ENCODE measurements around the gene TIAM2. TPM values are rescaled to one million over a fixed set of nuclear protein-coding genes. Genes with fewer than 3 reads are reported as not detected.

TIAM2 gene
- total and polyA plus RNA-seq, 7 donors, result 1.2 to 15.8 (median 11.0) TPM

DNA sequence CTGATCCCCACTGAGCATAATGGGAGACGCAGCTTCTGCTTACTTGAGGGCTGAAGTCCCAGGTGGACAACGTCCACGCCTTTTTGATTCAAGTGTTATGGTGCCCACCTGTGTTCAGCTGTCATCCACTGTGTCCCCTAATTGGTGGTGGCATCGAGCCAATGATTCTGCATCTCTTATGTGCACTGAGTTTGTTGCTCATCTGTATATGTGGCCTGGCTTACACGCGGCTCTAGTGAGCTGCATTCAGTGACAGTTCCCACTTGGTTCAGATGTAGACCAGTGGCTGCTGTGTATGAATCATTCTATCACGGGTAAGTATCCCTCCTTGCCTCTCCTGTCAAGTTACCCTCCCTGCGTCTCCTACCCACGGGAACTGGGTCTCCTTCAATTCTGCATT is 137.5 kb downstream of the TIAM2 start:
- no peaks in the 10 kb centered on the region for H3K9me3 ChIP-seq
- H3K27ac ChIP-seq, result no peak overlapping the region
- intact Hi-C loops (cut with DNase I), result no loop called here
- no peaks in the 10 kb centered on the region for H3K4me1 ChIP-seq
- TF ChIP-seq POLR2AphosphoS5 (IDR thresholded peaks at IDR 0.05), result no peak
- no peak for TF ChIP-seq EP300 (IDR thresholded peaks at IDR 0.05)
- H3K27me3 ChIP-seq, result no peaks in the 10 kb centered on the region
- WGBS, 2 donors, result 88% methylated on average over 9 of the region's 9 CpGs
- no peak overlapping the region for H3K4me3 ChIP-seq
- peaks cover 0 to 10% (median 0%) of the 10 kb centered on the region in 4 donors for H3K36me3 ChIP-seq
- DNase-seq, result no peak

DNA sequence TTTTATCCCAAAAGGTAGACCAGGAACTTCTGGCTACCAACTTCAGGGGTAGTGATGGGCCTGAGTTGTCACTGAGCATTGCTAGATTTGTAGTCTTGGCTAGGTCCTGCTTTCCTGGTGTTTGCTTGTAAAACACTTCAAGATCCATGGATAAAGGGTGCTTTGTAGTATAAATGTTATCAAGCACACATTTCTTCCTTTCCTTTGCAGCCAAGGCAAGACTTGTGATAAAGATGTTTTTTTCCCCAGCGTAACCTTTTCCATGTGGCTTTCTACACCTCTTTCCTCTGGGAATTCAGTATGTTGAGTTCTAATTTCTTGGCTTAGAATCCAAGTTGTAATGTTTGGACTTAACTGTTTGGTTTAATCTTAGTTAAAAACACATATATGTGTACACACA is 145.9 kb downstream of the TIAM2 start:
- Histone ChIP-seq H3K4me1 (peaks cover 0 to 31% (median 24%) of the 10 kb centered on the region in 4 donors), H3K27me3 (no peaks in the 10 kb centered on the region), H3K36me3 (no peaks in the 10 kb centered on the region), H3K27ac (no peak overlapping the region), H3K4me3 (no peak overlapping the region), H3K9me3 (no peaks in the 10 kb centered on the region)
- WGBS, 2 donors, result 81 to 94% methylated on average over 1 of the region's 1 CpG
- intact Hi-C loops (cut with DNase I), result no loop called here
- DNase-seq, result no peak
- TF ChIP-seq POLR2A (IDR thresholded peaks at IDR 0.05) (no peak), EP300 (IDR thresholded peaks at IDR 0.05) (no peak), POLR2AphosphoS5 (IDR thresholded peaks at IDR 0.05) (no peak)
- TF ChIP-seq, protein P1, sequence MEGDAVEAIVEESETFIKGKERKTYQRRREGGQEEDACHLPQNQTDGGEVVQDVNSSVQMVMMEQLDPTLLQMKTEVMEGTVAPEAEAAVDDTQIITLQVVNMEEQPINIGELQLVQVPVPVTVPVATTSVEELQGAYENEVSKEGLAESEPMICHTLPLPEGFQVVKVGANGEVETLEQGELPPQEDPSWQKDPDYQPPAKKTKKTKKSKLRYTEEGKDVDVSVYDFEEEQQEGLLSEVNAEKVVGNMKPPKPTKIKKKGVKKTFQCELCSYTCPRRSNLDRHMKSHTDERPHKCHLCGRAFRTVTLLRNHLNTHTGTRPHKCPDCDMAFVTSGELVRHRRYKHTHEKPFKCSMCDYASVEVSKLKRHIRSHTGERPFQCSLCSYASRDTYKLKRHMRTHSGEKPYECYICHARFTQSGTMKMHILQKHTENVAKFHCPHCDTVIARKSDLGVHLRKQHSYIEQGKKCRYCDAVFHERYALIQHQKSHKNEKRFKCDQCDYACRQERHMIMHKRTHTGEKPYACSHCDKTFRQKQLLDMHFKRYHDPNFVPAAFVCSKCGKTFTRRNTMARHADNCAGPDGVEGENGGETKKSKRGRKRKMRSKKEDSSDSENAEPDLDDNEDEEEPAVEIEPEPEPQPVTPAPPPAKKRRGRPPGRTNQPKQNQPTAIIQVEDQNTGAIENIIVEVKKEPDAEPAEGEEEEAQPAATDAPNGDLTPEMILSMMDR (IDR thresholded peaks at IDR 0.05), result no peak

DNA sequence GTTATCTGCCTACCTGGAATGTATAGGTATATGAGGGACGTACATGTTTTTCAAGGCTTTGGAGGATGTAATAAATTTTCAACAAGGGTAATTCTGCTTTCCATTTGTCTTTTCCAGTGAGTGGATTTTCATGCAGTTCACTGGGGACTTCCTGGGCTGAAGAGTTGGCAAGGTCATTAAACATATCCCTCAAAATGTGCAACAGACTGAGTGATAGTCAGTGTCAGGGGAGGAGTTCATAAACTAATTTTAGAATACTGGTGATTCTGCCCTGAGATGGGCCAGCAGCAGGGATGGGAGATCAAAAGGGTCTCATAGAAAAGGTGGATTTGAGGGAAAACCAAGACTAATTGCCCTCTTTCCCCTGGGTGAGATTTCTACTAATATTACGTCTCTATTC is 146.4 kb downstream of the TIAM2 start:
- Histone ChIP-seq H3K4me3 (no peak overlapping the region), H3K9me3 (no peaks in the 10 kb centered on the region), H3K4me1 (peaks cover 0 to 31% (median 24%) of the 10 kb centered on the region in 4 donors), H3K36me3 (no peaks in the 10 kb centered on the region), H3K27me3 (no peaks in the 10 kb centered on the region), H3K27ac (peak overlapping the region in 3 of 4 donors; percentile 60 to 70 (median 64))
- no peak for DNase-seq
- TF ChIP-seq POLR2AphosphoS5 (IDR thresholded peaks at IDR 0.05), result no peak
- TF ChIP-seq POLR2A (IDR thresholded peaks at IDR 0.05), result no peak
- TF ChIP-seq EP300 (IDR thresholded peaks at IDR 0.05), result no peak
- TF ChIP-seq, protein P1 (IDR thresholded peaks at IDR 0.05), result no peak
- intact Hi-C loops (cut with DNase I), result no loop called here
- WGBS, 2 donors, result 95 to 97% methylated on average over 2 of the region's 2 CpGs

DNA sequence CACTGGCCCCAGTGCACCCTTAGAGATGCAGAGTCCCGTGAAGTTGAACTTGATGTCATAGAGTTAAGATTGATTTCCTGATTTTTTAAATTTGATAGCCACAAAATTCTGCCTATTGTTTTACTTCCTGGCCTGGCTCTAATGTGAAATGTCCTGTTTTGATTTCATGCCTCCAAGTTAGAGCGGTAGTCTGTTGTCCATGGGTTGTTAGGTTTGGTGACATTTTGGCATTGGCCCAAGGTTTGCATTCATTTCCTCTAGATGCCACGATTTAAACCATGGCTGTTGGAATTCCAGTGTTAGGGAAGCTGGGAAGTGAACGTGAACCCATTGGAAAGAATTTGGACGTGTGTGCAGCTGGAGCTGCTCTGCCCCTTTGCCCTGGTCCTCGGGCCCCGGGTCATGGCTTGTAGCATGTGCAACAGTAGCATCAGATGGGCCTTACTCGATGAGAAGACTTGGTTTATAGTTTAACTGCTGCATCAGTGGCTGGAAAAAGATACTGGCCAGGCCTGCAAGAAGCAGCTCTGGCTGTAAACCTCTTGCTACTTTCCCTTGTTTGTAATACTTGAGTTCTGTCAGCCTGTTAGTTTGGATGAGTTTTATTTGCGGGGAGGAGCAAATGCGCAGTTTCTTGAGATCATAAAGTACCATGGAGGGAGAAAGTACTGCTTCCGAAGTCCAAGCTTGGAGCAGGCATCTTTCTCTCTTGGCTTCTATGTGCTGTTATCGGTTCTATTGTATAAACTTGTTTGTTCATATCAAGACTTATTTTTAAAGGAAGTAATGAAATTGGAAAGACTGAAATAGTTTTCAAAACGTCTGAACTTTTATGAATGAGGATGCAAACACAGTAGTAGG is 147.3 kb downstream of the TIAM2 start:
- Histone ChIP-seq H3K4me3 (peak overlapping the region in 3 of 4 donors; percentile 14 to 24 (median 23)), H3K27me3 (no peaks in the 10 kb centered on the region), H3K4me1 (peaks cover 0 to 31% (median 24%) of the 10 kb centered on the region in 4 donors), H3K9me3 (no peaks in the 10 kb centered on the region), H3K27ac (peak overlapping the region; percentile 45 to 70 (median 62)), H3K36me3 (no peaks in the 10 kb centered on the region)
- DNase-seq, result no peak
- 50 to 61% methylated on average over 13 of the region's 13 CpGs for WGBS, 2 donors
- intact Hi-C loops (cut with DNase I), result no loop called here
- TF ChIP-seq, protein P1 (IDR thresholded peaks at IDR 0.05), result no peak
- peak in 3 of 4 donors; percentile 23 to 66 (median 53) for TF ChIP-seq POLR2AphosphoS5 (IDR thresholded peaks at IDR 0.05)

DNA sequence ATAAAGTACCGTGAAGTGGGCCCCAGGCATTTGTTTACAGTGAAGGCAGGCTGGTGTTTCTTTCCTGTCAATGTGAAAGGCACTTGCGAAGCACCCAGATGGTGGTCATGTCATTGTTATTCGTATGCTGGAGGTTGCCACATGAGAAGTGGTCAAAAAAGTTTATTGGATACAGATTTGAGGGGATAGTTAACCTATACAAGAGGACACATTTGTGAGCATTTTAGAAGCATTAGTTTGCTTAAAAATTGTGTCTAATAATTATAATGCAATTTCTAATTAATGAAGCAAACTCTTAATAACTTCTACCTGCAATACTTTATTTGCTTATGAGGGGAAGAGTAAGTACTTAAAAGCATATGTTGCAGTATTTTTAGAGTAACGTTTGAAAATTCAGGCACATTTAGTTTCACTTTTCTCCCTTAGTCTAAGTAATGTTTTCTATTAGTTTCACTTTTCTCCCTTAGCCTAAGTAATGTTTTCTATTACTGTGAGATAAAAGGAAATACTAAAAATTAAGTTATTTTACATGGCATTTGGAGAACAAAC is 148.0 kb downstream of the TIAM2 start:
- H3K36me3 ChIP-seq, result no peaks in the 10 kb centered on the region
- H3K9me3 ChIP-seq, result no peaks in the 10 kb centered on the region
- H3K4me1 ChIP-seq, result peaks cover 0 to 31% (median 24%) of the 10 kb centered on the region in 4 donors
- TF ChIP-seq, protein P1 (IDR thresholded peaks at IDR 0.05), result no peak
- TF ChIP-seq POLR2AphosphoS5 (IDR thresholded peaks at IDR 0.05) (peak in 2 of 4 donors; percentile 68 to 73), EP300 (IDR thresholded peaks at IDR 0.05) (peak in 1 of 4 donors; percentile 23), POLR2A (IDR thresholded peaks at IDR 0.05) (no peak)
- no peaks in the 10 kb centered on the region for H3K27me3 ChIP-seq
- H3K4me3 ChIP-seq, result peak overlapping the region in 3 of 4 donors; percentile 14 to 24 (median 23)
- DNase-seq, result no peak
- intact Hi-C loops (cut with DNase I), result no loop called here
- WGBS, 2 donors, result 22 to 33% methylated on average over 4 of the region's 4 CpGs
- peak overlapping the region; percentile 45 to 70 (median 62) for H3K27ac ChIP-seq

All from sigmoid colon (tissue), 7 donors.